BLaER1 (cell line): ENCODE results near the gene ADAM11.
A peak's percentile ranks its signal among the peaks of the same experiment; 100 is the strongest.

ENCODE experiments used
- H3K27ac ChIP-seq: shearing (Covaris generic); formaldehyde crosslinking; 2 replicates; pipeline ENCODE4 v1.8.1; 2022
- H3K27me3 ChIP-seq: shearing (Covaris generic); formaldehyde crosslinking; 2 replicates; pipeline ENCODE4 v1.8.1; 2022
- H3K36me3 ChIP-seq: shearing (Covaris generic); formaldehyde crosslinking; 2 replicates; pipeline ENCODE4 v1.8.1; 2022
- H3K4me1 ChIP-seq: shearing (Covaris generic); formaldehyde crosslinking; 2 replicates; pipeline ENCODE4 v1.8.1; 2022
- H3K4me2 ChIP-seq: shearing (Covaris generic); formaldehyde crosslinking; 2 replicates; pipeline ENCODE4 v1.8.1; 2022
- H3K4me3 ChIP-seq: shearing (Covaris generic); formaldehyde crosslinking; 2 replicates; pipeline ENCODE4 v1.8.1; 2022
- H3K9ac ChIP-seq: shearing (Covaris generic); formaldehyde crosslinking; 2 replicates; pipeline ENCODE4 v1.8.1; 2022
- H3K9me3 ChIP-seq: shearing (Covaris generic); formaldehyde crosslinking; 2 replicates; pipeline ENCODE4 v1.8.1; 2022
- H4K20me1 ChIP-seq: shearing (Covaris generic); formaldehyde crosslinking; 2 replicates; pipeline ENCODE4 v1.8.1; 2022
- Cebpa-rat ChIP-seq: shearing (Covaris generic); IDR thresholded peaks from 2 replicates; pipeline ENCODE4 v1.8.1; 2022

The ADAM11 gene

GRCh38 chr17:44757918-44758413 is 822 bp upstream of the ADAM11 start:
- TF ChIP-seq Cebpa-rat: no peak
- H3K4me3 ChIP-seq: peak overlapping the region; percentile 54; the same call in 1 of the 2 replicates
- H4K20me1 ChIP-seq: 0 out of 2 replicates have a peak, but pooled peaks cover 14% of the 10 kb centered on the region

GRCh38 chr17:44759086-44759915 is 513 bp downstream of the ADAM11 start:
- Histone ChIP-seq H3K9me3 (no peaks in the 10 kb centered on the region), H3K36me3 (no peaks in the 10 kb centered on the region), H3K9ac (peak overlapping the region; percentile 66; the same call in 1 of the 2 replicates), H3K27me3 (peaks cover 41% of the 10 kb centered on the region), H3K4me2 (peak overlapping the region; percentile 97), H3K4me1 (peaks cover 20% of the 10 kb centered on the region), H4K20me1 (0 out of 2 replicates have a peak, but pooled peaks cover 14% of the 10 kb centered on the region), H3K27ac (no peak overlapping the region), H3K4me3 (peak overlapping the region; percentile 66)
- TF ChIP-seq Cebpa-rat: no peak

More at GRCh38 chr17:44757918-44758413, 822 bp upstream of the ADAM11 start:
- H3K4me1 ChIP-seq: peaks cover 20% of the 10 kb centered on the region
- 0 out of 2 replicates have a peak, but pooled peaks cover under 1% of the 10 kb centered on the region for H3K36me3 ChIP-seq
- no peak overlapping the region for H3K27ac ChIP-seq
- peak overlapping the region; percentile 73 for H3K4me2 ChIP-seq
- no peaks in the 10 kb centered on the region for H3K9me3 ChIP-seq
- H3K27me3 ChIP-seq: peaks cover 41% of the 10 kb centered on the region
- H3K9ac ChIP-seq: no peak overlapping the region

GRCh38 chr17:44759916-44760243 is 1.1 kb downstream of the ADAM11 start:
- Histone ChIP-seq H3K27ac (no peak overlapping the region), H3K9ac (peak overlapping the region; percentile 66; the same call in 1 of the 2 replicates), H3K9me3 (no peaks in the 10 kb centered on the region), H3K4me3 (peak overlapping the region; percentile 66), H3K27me3 (peaks cover 41% of the 10 kb centered on the region), H3K4me1 (peaks cover 20% of the 10 kb centered on the region), H3K36me3 (no peaks in the 10 kb centered on the region), H3K4me2 (peak overlapping the region; percentile 97), H4K20me1 (0 out of 2 replicates have a peak, but pooled peaks cover 14% of the 10 kb centered on the region)
- TF ChIP-seq Cebpa-rat: no peak

- no peaks in the 10 kb centered on the region for H3K36me3 ChIP-seq
- H3K4me1 ChIP-seq: peaks cover 20% of the 10 kb centered on the region
- no peaks in the 10 kb centered on the region for H3K9me3 ChIP-seq
- H3K27me3 ChIP-seq: peaks cover 41% of the 10 kb centered on the region
- no peak overlapping the region for H3K9ac ChIP-seq
- no peak overlapping the region for H3K27ac ChIP-seq
- no peak overlapping the region for H3K4me2 ChIP-seq
- no peak overlapping the region for H3K4me3 ChIP-seq
- 0 out of 2 replicates have a peak, but pooled peaks cover 14% of the 10 kb centered on the region for H4K20me1 ChIP-seq
- TF ChIP-seq Cebpa-rat: no peak
These were observed 1.9 kb downstream of the ADAM11 start for GRCh38 chr17:44760474-44761308.

GRCh38 chr17:44761932-44762810 is 3.4 kb downstream of the ADAM11 start:
- Histone ChIP-seq H3K27ac (no peak overlapping the region), H3K9me3 (no peaks in the 10 kb centered on the region), H3K4me1 (peaks cover 30% of the 10 kb centered on the region), H3K27me3 (peaks cover 37% of the 10 kb centered on the region), H3K4me3 (no peak overlapping the region), H3K9ac (no peak overlapping the region), H3K36me3 (no peaks in the 10 kb centered on the region), H3K4me2 (no peak overlapping the region), H4K20me1 (0 out of 2 replicates have a peak, but pooled peaks cover 14% of the 10 kb centered on the region)
- TF ChIP-seq Cebpa-rat: no peak

- TF ChIP-seq Cebpa-rat: no peak
These were observed 4.4 kb downstream of the ADAM11 start for GRCh38 chr17:44763170-44763569.

GRCh38 chr17:44765965-44766364 is 7.2 kb downstream of the ADAM11 start:
- H3K27ac ChIP-seq: no peak overlapping the region

More at GRCh38 chr17:44763170-44763569, 4.4 kb downstream of the ADAM11 start:
- Histone ChIP-seq H3K36me3 (no peaks in the 10 kb centered on the region), H4K20me1 (0 out of 2 replicates have a peak, but pooled peaks cover 12% of the 10 kb centered on the region), H3K9me3 (no peaks in the 10 kb centered on the region), H3K27me3 (peaks cover 27% of the 10 kb centered on the region), H3K4me3 (no peak overlapping the region), H3K4me2 (no peak overlapping the region), H3K4me1 (peaks cover 31% of the 10 kb centered on the region), H3K9ac (no peak overlapping the region), H3K27ac (no peak overlapping the region)

GRCh38 chr17:44766409-44767038 is 7.7 kb downstream of the ADAM11 start:
- no peak overlapping the region for H3K27ac ChIP-seq
- no peaks in the 10 kb centered on the region for H3K9me3 ChIP-seq
- H4K20me1 ChIP-seq: no peaks in the 10 kb centered on the region
- TF ChIP-seq Cebpa-rat: no peak
- H3K4me3 ChIP-seq: no peak overlapping the region
- no peak overlapping the region for H3K4me2 ChIP-seq
- peaks cover 49% of the 10 kb centered on the region for H3K4me1 ChIP-seq
- H3K9ac ChIP-seq: no peak overlapping the region
- no peaks in the 10 kb centered on the region for H3K27me3 ChIP-seq
- no peaks in the 10 kb centered on the region for H3K36me3 ChIP-seq

More at GRCh38 chr17:44765965-44766364, 7.2 kb downstream of the ADAM11 start:
- no peak overlapping the region for H3K4me2 ChIP-seq
- no peaks in the 10 kb centered on the region for H3K36me3 ChIP-seq
- no peaks in the 10 kb centered on the region for H3K9me3 ChIP-seq
- H3K4me1 ChIP-seq: peaks cover 43% of the 10 kb centered on the region
- H4K20me1 ChIP-seq: no peaks in the 10 kb centered on the region
- 0 out of 2 replicates have a peak, but pooled peaks cover 4% of the 10 kb centered on the region for H3K27me3 ChIP-seq
- H3K4me3 ChIP-seq: no peak overlapping the region
- TF ChIP-seq Cebpa-rat: no peak
- H3K9ac ChIP-seq: no peak overlapping the region
